TTC549 (cell line): ENCODE results near the gene STXBP2.

Experiments
- FAIRE-seq: peaks from 2 replicates; lab custom pipeline; 2012; peaks lifted over from hg19 to GRCh38; lab: Jason Lieb, UNC

Gene STXBP2

GRCh38 chr19:7636691-7637373, at the start of gene STXBP2:
Gene STXBP2, plus strand, starts transcription at chr19:7637110. Its CDS starts 40 bp downstream, at chr19:7637150.
- FAIRE-seq: no peak

GRCh38 chr19:7589822-7590221, 47.1 kb upstream of the STXBP2 start:
- no peak for FAIRE-seq

GRCh38 chr19:7590256-7590655, 46.7 kb upstream of the STXBP2 start:
- FAIRE-seq: no peak

DNA sequence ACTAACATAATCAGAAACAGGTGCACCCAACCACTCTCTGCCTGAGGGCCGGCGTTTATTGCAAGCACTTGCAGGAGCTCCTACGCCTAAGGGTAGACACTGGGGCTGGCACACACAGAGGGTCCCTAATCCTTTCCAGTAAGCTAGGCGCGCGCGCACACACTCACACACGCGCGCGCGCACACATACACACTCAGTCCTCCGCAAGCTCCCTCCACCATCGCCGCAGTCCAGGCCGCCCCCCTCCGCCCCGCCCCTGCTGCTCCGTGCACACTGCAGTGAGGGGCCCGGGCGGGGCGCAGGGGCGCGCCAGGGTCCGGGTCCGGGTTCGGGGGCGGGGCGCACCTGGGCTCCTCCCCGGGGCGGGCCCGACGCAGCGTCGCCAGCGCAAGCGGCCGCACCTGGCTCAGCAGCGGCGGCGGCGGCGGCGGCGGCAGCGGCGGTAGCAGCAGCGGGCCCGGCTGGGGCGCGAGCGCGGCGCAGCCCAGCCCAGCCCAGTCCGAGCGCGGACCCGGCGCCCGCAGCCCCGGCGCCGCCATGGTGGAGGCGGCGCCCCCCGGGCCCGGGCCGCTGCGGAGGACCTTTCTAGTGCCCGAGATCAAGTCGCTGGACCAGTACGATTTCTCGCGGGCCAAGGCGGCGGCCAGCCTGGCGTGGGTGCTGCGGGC, 41.3 kb upstream of the STXBP2 start, which contains the start of gene CAMSAP3:
Gene CAMSAP3 (plus strand): TSS at position 398 of the 668 bp plus-strand sequence. CDS start 140 bp downstream, at position 538.
- FAIRE-seq: no peak

- FAIRE-seq: no peak
Measured at GRCh38 chr19:7596211-7596937, 40.5 kb upstream of the STXBP2 start.

GRCh38 chr19:7597689-7598088, 39.2 kb upstream of the STXBP2 start:
- no peak for FAIRE-seq

DNA sequence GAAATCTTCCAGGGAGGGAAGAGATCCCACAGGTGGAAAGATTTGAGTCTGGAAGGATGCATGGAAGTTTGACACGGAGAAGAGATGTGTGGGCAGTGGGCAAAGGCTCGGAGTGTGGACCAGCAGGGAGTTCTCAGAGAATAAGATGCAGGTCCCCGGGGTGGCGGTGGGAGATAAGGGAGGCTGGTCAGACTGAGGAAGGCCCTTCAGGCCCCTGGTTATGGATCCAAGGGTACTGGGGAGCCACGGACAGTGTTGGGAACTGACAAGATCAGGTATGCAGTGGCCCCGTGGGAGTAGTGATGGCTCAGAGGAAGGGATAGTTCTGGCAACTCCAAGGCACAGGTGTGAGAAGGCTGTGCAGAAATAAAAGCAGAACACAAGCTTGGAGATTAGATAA, 38.7 kb upstream of the STXBP2 start:
- no peak for FAIRE-seq

- no peak for FAIRE-seq
Measured at GRCh38 chr19:7600721-7601120, 36.2 kb upstream of the STXBP2 start.

- FAIRE-seq: no peak
Measured at GRCh38 chr19:7602240-7602934, 34.5 kb upstream of the STXBP2 start.

GRCh38 chr19:7602935-7603497, 33.9 kb upstream of the STXBP2 start:
- FAIRE-seq: no peak

- no peak for FAIRE-seq
Measured at GRCh38 chr19:7603919-7604318, 33.0 kb upstream of the STXBP2 start.

DNA sequence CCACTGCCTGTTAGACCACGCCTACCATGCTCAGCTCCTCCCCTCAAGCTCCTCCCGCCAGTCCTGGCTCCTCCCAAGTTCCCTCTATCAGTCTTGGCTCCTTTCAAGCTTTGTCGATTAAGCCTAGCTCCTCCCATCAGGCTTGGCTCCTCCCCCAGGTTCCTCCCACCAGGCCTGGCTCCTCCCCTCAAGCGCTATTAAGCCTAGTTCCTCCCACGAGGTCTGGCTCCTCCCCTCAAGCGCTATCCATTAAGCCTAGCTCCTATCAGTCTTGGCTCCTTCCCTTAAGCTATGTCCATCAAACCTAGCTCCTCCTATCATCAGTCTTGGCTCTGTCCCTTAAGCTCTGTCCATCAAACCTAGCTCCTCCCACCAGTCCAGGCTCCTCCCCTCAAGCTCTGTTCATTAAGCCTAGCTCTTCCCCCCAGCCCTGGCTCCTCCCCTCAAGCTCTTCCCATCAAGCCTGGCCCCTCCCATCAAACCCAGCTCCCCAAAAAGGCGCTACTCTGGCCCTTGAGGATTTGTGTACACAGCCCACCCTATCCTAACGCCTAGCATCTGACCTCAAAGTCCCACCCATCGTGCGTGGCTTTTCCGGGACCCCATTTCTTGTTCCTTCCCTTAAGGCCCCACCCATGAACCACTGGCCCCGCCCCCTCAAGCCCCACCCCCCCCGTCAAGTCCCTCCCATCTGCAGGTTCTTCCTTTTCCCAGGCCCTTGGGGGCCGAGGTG, 31.3 kb upstream of the STXBP2 start:
- FAIRE-seq: no peak

DNA sequence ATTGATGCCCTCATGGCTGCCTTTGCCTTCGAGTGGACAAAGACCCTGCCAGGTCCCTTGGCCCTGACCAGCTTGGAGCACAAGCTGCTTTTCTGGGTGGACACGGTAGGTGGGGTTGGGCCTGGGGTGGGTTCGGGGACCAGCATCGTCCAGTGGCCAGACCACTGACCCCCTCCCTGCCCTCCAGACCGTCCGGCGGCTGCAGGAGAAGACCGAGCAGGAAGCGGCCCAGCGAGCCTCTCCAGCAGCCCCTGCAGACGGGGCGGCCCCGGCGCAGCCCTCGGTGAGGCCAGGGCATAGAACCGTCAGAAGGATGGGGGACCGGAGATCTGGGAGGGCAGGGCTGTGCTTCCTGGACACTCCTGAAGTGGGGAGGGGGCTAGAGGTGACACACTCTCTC, 30.6 kb upstream of the STXBP2 start:
- FAIRE-seq: no peak

DNA sequence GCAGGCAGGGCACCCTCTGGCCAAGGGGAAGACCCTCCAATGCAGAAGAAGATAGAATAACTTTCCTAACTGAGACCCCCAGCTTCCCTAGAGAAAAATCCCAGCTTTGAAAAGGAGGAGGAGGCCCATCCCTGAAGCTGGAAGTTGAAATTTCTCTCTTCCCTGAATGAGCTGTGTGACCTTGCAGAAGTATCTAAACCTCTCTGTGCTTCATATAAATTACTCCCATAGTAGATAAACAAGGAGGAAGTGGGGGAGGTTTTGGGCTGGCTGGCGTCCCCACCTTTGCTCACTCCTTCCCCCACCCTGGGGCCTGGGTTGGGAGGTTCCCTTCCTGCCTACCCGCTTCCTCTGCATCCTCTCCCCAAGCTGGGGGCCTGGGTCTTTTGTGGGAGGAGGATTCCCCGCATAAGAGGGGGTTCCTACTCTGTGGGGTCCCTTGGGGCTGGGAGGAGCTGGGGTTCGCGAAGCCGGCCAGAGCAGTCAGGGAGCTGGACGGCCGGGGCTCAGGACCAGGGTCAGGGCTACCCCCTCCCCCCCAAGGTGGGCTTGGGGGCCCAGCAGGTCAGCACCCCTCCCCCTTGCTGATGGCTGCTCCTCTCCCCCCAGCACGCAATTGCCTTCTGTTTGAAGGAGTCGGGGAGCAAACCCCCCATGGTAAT, 29.6 kb upstream of the STXBP2 start:
- FAIRE-seq: no peak

GRCh38 chr19:7607874-7608560, 28.9 kb upstream of the STXBP2 start:
- no peak for FAIRE-seq

DNA sequence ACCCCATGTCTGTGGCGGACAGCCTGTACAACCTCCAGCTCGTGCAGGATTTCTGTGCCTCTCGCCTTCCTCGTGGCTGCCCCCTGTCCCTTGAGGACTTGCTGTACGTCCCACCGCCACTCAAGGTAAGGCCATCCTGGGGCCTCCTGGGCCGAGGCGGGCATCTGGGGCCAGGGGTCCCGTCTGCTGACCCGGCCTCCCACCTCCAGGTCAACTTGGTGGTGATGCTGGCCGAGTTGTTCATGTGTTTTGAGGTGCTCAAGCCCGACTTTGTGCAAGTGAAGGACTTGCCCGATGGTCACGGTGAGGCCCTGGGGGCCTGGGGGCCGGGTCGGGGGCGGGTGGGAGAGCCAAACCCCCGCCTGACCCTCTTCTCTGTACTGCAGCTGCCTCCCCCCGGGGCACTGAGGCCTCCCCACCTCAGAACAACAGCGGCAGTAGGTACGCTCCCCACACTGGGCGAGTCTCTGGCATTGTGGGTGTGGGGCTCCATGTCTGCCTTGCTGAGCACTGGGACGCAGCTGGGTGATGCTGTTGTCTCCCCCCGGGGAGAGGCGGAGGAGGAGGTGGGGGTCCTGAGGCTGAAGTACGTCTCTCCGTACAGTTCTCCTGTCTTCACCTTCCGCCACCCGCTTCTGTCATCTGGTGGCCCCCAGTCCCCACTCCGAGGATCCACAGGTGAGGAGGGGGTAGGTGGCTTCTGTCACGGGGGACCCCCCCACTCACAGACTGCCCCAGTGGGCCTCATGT, 26.2 kb upstream of the STXBP2 start:
- FAIRE-seq: no peak

GRCh38 chr19:7611541-7612279, 25.2 kb upstream of the STXBP2 start:
- FAIRE-seq: no peak

- FAIRE-seq: no peak
Measured at GRCh38 chr19:7612282-7613274, 24.3 kb upstream of the STXBP2 start.
